GM12864 (cell line): ENCODE data around the gene SSRP1.
"Not testable (repeated sequence)": the region's sequence is repeated elsewhere in the genome, so short reads cannot be mapped to it uniquely, and the experiment has no call there.

Experiments used
- DNase-seq: peaks from one replicate; pipeline ENCODE4 v3.0.0-alpha.2; 2011; ENCODE audit warnings: low read depth
- H3K4me3 ChIP-seq: 2 replicates; pipeline ENCODE4 v1.5.1; 2011; ENCODE audit warnings: mild to moderate bottlenecking, low read depth, low read length, control low read depth
- CTCF ChIP-seq: IDR thresholded peaks from 2 replicates; pipeline ENCODE4 v1.5.1; 2011; ENCODE audit warnings: low read depth, mild to moderate bottlenecking, moderate library complexity, low read length, control low read depth, inconsistent platforms; ENCODE audit errors: missing control alignments

Gene SSRP1

GRCh38 chr11:57340039-57340615 is 4.4 kb upstream of the SSRP1 start:
- TF ChIP-seq CTCF: no peak
- DNase-seq: no peak

DNA sequence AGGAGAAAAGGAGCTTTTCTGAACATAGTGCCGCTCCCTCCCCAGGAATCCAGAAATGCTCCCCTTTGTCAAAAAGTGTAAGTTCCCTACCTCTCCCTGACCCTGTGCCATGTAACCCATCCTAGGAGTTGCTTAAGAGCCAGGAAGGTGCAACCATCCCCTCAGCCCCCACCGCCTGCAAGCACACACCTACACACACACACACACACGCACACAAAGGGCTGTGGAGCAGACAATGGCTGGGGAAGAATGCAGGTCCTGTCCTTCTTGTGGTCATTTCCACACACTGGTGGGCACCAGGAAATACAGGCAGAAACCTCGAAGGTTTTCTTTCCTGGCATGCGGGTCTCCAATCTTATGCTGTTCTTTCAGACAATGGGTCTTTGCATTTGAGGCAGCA is 3.6 kb upstream of the SSRP1 start:
- TF ChIP-seq CTCF: no peak
- DNase-seq: no peak
- H3K4me3 ChIP-seq: no peak overlapping the region

More at GRCh38 chr11:57340039-57340615, 4.4 kb upstream of the SSRP1 start:
- no peak overlapping the region for H3K4me3 ChIP-seq

- H3K4me3 ChIP-seq: no peak within 1 kb of the TSS
- TF ChIP-seq CTCF: no peak
- DNase-seq: no peak
Measured at GRCh38 chr11:57338142-57338541, 2.5 kb upstream of the SSRP1 start, which contains the start of gene P2RX3. Gene P2RX3, plus strand, starts transcription at chr11:57338352. Its CDS starts 199 bp downstream, at chr11:57338551.

GRCh38 chr11:57336856-57337255 is 1.2 kb upstream of the SSRP1 start:
- H3K4me3 ChIP-seq, DNase-seq: not testable (repeated sequence)

DNA sequence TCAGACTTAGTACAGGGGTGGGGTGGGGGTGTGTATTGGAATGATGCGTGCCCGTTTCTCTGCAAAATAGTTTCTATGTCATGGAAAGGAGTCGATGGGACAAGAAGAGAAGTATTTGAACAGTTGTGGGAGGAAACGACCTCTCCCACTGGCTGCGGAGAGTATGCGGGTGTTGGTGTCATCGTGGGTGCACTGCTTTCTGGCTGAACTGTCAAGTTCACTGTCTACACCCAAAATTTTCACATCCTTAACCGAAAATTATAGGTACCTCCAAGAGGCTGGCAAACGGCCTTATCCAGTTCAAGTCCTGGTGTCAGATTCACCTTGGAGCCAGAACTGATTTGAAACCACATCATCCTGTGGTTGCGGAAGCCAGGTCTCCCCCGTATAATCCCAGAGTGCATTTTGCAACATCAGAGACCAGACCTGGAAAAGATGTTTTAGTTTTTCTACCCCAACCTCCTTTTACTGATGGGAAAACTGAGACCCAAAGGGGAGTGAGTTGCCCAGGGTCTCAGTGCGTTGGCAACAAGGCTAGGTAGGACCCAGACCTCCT is 497 bp upstream of the SSRP1 start:
- TF ChIP-seq CTCF: no peak
- DNase-seq: no peak
- peak overlapping the region; percentile 75 for H3K4me3 ChIP-seq

DNA sequence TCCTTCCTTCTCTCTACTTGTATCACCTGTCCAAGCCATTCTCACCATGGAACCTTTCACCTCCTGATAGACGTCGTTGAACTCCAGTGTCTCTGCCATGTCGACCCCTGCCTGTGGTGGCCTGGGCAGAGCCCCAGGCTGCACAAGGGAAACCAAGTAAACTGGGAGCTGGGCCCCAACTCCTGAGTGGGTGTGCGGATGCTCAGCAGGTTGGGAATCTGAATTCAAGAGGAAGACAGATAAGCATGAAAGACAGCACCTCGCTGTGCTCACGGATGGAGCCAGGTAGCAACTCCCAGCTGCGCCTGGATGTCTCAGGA is 709 bp downstream of the SSRP1 start:
- no peak for DNase-seq
- peak overlapping the region; percentile 75 for H3K4me3 ChIP-seq
- no peak for TF ChIP-seq CTCF

DNA sequence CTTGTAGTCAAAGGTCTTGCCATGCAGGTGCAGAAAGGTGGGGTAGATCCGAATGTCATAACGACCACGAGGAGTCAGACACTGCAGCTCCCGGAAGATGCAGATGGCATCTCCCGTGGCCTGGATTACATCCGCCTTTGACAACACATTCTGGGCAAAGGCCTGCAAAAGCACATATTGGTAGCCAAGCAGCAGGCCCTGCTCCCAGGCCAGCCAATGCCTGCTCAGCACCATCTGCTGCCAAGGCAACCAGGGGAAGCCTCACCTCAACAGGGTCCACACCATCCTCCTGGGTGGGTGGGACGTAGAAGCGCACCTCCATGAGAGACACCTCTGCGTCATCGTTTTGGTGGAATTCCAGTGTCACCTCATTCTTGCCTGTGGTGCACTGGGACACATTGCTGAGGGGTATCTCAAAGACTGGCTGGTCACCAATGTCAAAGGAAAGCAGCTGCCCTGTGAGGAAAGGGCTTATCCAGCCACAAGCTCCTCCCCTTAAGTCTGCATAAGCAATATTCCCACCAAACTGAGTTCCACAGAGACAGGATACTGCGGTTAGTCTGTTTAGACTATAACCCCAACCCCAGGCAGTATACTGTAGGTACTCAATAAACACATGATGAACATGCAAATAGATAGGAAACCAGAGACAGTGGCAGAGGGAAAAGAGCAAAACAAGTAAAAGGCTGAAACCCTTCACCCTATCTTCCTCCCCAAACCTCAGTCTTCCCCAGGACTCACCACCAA is 2.8 kb downstream of the SSRP1 start:
- H3K4me3 ChIP-seq: no peak overlapping the region
- TF ChIP-seq CTCF: no peak
- no peak for DNase-seq
